DMS53 (cell line): ENCODE data around the gene PTPRN2.
"Not testable (repeated sequence)": the region's sequence is repeated elsewhere in the genome, so short reads cannot be mapped to it uniquely, and the experiment has no call there.

Source experiments
- DNase-seq: peaks from one replicate; lab custom pipeline; 2025; lab: John Stamatoyannopoulos, UW

PTPRN2 gene

DNA sequence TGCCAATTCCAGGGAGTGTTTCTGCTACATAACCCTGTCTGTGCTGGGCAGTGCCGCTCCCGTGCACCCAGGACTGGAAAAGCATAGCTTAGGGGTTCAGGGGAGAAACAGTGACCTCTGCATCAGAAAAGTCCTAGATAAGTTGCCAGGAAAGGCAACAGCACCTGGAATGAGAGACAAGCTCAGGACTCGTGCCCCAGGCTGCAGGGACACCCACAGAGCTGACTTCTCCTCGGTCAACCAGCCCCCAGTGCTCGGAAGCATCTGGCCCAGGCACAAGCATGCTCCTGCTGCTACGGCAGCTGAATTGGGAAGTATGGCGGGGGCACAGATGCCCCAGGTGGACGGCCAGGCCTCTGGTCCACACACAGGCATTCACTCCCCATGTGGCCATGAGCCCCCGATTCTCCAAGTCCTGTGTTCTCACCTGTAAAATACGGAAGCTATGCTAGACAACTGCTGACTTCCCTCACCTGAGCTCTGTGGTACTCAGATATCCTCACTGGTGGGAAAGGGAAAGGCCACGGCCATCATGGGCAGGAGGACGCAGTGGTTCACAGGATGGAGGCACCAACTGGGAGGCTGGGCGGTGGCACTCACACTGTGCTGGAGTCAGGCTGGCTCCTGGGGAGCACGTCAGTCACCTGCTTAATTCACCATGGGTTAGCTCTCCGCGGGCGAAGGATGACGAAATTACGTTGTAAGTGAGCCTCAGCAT, 220.5 kb downstream of the PTPRN2 start:
- no peak for DNase-seq

DNA sequence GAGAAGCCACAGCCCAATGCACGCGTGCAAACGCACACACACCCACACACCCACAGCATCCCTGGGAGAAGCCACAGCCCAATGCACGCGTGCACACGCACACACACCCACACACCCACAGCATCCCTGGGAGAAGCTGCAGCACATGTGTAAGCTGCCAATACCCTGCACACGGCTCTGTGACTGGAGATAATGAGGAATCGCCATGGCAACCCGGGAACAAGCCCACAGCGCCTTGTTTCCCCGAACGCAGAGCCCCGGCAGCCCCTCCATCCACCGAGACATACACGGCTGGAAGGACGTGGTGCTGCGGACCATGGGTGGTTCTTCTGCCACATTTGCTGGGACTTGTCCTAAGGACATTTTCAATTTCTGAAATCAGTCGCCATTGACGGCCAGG, 221.3 kb downstream of the PTPRN2 start:
- DNase-seq: no peak

DNA sequence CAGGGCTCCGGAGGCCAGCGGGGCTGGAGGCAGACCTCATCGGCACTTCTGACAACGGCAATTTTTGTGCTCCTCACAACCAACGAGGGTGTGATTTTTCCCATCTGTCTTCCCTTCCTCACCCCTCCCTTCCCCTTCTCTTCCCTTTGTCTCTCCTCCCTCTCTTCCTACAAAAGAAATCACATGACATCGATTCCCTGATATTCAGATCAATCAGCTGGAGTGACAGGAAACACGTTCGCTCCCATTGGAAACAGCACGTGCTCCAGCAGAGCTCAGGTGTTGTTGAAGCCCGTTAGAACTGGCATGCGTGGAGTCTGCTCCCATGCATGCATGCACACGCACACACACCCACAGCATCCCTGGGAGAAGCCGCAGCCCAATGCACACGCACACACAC, 222.4 kb downstream of the PTPRN2 start:
- DNase-seq: no peak

DNA sequence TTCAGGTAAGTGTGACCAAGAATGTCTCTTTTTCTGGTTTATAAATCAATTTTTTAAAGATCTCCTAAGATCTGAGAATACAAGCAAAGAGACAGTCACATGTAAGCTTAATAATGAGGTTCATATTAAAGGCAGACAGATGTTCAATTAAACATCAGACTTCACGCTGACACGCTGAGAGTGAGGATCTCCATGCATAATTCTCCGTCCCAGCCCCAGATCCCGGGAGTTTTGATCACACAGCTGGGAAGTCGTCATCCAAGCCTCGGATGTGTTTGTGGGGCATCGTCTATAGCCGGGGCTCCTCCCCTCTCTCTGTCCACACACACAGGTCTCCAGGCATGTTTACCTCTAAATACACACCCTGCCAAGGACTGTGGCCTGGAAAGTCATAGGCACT, 223.2 kb downstream of the PTPRN2 start:
- DNase-seq: no peak

DNA sequence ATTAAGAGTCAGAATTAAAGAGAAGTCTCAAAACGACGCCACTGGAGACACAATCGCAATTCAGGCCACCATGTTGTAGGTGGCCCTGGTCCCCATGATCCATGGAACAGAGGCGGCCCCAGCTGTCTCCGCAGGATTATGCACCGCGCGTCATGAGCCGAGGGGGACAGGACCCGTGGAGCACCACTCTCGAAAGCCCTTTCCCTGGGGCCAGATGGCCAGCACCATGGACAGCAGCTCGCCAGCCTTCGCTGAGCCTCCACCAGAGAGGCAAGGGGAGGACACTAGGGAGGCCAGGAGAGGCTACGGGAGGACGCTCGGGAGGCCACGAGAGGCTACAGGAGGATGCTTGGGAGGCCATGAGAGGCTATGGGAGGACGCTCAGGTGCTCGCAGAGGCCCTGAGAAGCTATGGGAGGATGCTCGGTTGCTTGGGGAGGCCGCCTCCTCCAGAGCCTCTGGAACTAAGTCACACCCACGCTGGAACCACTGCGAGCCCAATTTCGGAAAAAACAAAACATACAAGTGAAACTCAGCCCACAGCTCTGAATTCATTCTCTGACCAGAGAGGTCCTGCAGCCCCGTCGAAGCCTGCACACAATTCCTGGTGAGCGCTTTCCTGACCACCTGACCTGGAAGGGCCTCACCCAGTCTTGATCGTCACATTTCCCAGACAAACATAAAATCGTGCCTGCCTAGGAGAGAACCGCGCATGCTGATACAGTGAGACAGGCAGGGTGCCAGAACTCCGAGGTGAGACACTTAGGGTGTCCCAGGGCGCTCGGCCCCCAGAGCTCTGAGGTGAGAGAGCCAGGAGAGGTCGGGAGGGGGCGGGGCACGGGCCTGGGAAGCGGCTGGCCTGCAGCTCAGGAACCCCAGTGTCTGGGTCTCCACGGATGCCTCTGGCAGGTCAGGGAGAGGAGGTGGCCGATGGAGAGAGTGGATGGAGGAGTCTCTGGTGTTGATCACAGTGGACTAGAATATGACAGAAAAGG, 224.4 kb downstream of the PTPRN2 start:
- no peak for DNase-seq

DNA sequence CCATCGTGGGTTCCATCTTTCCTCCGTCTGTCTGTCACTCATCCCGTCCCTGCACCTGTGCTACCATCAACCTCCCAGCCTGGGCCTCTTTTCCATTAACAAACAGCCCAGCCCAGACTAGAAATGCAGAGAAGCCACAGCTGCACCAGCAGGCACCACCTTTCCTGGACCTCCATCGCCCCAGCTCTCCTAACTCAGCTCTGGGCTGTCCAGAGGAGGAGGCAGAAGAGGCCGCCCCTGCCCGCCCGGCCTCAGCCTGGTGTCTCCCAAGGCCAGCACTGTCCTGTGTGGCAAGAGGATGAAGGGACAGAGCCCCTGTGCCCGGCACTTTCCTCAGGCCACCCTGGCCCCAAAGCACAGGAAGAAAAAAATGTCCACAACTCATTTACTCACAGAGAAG, 225.6 kb downstream of the PTPRN2 start:
- no peak for DNase-seq

DNA sequence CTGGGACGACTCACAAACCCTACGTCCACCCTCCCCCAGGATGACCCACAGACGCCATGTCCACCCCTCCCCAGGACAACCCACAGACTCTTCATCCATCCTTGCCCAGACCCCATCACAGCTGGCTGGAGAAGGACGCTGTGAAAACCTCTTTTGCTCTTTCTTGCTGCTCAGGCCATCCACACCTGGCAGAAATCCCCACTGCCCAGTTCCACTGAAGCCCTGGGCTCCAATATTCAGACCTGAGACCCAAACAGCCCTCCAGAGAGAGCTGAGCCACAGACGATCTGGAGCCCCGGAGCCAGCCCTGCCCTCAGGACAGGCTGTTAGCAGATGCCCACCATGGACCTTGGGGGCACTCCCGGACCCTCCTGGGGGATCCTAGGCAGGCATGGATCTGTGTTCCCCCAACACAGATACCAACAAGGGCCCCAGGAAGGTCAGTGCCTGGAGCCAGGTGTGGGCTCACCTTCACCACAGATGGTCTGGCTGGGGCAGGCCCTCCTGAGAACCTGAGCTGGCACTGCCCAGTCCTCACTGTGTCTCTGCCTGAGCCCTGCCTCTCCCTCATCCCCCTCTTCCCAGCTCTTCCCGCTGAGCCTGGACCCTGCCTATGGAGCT, 226.2 kb downstream of the PTPRN2 start:
- no peak for DNase-seq

DNA sequence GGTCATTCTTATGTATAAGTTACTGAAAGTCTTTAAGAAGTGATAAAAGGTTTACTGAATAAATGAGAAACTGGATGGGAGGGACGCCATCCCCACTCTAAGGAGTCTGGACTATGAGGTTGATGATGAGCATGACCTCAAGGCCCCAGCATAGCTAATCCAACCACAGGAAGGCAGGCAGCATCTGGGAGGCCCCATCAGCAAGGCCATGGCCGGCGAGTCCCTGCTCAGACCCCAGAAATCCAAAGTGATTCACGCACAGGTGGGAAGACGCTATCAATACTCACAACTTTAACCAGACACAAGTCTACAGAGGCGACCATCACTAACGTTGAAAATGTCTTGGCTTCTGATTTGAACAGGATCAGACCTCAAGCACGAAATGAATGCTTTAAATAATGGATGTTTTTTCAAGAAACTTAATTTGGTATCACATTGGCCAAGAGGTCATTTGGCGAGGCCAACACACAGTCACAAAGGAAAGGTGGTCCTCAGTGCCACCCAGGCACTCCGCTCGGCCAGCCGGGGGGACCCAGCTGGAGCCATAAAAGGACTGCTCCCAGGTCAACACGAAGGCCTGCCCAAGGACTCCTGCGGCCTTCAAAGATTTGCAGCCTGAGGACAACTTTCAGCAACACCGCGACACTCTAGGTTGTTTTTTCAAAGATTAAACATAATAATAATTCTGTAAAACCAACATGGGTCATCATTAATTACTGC, 228.5 kb downstream of the PTPRN2 start:
- no peak for DNase-seq

DNA sequence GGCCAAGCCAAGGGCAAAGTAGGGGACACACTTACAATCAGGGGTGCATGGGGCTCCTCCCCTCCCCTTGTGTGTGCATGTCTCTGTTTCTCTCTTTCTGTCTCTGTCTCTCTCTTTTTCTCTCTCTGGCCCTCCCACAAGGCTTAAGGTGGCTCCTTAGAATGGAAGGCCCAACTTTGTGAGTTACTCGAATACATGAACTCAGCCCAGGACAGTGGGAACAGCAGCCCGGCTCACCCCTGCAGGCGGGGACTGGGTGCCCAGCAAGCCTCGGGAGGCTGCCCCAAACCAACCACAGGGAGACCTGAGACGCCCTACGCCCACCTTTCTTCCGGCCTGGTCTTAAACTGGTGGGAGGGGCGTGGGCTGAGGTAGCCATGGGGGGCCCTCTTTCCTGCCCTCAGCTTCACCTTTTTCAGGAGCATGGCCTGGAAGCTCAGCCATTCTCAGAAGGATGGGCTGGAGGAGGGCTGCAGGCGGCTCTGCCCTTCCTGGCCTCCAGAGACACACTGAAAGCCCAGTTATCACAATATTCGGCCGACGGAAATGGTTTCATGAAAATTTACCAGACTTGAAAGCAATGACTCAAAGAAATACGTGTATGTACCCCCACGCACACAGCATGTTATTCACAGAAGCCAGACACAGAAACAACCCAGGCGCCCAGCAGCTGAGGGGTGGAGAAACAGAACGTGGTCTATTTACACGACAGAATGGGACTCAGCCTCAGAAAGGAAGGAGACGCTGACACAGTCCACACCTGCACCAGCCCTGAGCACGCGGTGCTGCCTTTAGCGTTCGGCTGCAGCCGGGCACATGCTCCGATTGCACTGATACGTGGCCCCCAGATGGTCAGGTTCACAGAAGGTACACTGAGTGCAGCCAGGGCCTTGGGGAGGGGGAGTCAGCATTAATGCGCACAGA, 229.5 kb downstream of the PTPRN2 start:
- DNase-seq: no peak

DNA sequence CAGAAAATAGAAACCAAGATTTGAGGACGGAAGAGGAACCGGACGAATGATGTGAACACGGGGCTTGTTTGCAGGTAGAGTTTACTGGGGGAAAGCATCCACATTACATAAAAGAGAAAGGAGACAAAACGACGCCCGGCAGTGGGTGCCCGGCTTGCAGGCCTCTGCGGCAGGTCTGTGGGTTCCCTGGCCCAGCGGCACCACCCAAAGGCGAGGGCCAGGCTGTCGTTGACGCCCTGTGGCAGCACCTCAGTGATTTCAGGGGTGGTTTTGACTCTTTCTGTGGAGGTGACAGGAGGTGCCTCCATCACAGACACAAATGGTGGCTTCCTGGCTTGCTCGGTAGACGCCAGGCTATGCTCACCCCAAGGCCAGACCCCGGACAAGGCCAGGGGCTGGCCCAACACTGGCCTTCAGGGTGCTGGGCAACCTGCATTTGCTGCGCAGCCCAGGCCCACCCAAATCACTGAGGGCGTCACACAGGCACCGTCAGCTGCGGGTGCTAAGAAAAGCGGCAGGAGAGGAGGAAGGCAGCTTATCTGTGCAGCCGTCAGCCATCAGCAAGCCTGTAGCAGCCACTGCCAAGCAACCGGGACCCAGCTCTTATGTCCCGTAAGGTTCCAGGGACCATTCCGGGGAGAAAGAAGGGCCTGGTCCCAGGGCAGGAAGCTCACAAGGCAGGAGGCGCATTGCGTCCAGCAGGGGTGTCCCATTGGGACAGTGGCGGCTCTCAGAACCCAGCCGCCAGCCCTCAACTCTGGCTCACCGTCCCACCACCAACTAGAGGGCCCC, 230.3 kb downstream of the PTPRN2 start:
- no peak for DNase-seq

DNA sequence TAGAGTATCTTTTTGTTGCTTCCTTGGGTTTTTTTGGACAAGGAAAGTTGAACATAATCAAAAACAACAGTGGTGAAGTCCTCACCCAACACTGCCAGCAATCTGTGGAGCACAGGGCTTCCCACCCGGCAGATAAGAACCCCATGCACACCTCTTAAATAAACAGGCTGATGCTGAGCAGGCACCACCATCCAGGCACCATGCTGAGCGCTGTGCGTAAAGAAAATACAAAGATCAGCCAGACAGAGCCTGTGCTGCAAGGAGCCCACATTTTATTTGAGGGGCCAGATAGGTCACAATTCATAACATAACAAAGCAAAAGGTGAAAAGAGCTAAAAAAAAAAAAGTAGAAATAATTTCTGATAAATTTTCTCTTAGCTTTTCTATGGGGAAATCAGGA, 231.2 kb downstream of the PTPRN2 start:
- DNase-seq: no peak

DNA sequence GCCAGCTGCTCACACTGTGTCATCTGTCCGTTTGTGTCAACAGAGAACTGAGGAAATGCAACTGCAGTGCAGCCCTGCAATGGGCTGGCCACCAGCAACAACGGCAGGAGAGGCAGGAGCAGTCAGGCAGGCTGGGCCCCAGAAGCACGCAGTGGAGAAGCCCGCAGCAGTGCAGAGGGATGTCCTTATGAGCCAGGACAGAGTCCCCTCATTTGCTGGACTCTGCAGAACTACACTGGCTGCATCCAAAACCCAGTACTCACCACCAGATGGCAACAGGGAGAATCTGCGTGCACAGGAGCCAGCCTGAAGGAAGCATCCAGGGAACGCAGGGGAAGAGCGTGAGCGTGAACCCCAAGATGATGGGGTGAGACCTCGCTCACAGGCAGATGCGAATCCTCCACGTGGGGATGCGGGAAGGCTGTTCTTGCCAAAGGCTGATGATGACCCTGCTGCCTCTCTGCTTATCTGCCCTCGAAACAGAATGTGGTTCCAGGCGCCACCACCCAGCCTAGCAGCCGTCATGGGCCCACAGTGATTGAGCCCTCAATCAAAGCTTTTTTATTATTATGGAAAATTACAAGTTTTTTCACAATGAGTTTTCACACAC, 232.1 kb downstream of the PTPRN2 start:
- DNase-seq: peak; percentile 71

DNA sequence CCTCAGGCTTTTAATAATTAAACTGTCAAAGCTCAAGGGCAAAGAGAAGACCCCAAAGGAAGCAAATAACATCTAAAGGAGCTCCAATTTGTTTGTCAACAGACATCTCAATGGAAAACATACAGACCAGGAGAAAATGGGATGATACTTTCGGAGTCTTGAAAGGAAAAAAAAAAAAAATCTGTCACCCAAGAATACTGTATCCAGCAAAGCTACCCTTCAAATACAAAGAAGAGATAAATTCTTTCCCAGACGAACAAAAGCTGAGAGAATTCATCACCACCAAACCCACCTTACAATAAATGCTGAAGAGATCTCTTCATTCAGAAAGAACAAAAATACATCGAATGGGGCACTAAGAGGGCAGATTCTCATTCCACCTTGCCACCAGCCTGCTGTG, 232.8 kb downstream of the PTPRN2 start:
- DNase-seq: no peak

DNA sequence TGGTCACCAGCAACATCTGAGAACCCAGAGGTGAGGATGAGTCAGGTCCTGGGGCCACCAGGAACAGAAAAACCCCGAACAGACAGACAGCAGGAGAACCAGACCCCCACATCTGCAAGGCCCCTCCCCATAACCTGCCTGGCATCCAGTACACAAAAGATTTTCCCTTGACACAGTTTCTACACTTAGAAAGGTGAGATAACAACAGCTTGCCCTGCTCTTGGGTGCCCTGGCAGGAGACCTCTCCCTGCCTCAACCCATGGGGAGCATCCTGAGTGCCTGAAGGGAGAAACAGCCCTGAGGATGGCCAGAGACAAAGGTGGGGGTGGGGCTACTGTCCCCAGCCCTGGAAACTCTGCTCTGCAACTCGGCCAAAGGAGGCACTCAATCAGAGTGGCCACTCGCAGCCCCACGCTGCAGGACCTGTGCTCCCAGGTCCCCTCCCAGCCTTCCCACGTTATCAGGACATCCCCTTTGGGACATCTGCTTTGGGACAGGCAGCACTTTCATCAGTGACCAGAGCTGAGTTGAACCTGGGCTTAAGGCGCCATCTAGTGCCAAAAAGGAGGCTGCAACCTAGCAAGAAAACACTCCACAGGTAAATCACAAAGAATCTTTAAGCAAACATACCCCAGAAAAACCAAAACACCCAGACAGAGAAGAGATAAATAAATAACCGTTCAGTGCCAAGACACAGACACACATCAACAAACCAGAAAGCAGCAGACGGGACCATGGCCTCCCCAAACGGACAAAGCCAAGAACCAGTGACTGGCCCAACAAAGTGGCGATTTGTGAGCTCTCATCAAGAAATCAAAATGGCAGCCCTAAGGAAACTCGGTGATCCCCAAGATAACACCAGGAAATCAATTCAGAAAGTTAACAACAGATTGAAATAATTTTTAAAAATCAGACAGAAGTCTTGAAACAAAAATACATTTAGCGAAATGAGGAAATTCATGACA, 233.7 kb downstream of the PTPRN2 start:
- peak; percentile 73 for DNase-seq

DNA sequence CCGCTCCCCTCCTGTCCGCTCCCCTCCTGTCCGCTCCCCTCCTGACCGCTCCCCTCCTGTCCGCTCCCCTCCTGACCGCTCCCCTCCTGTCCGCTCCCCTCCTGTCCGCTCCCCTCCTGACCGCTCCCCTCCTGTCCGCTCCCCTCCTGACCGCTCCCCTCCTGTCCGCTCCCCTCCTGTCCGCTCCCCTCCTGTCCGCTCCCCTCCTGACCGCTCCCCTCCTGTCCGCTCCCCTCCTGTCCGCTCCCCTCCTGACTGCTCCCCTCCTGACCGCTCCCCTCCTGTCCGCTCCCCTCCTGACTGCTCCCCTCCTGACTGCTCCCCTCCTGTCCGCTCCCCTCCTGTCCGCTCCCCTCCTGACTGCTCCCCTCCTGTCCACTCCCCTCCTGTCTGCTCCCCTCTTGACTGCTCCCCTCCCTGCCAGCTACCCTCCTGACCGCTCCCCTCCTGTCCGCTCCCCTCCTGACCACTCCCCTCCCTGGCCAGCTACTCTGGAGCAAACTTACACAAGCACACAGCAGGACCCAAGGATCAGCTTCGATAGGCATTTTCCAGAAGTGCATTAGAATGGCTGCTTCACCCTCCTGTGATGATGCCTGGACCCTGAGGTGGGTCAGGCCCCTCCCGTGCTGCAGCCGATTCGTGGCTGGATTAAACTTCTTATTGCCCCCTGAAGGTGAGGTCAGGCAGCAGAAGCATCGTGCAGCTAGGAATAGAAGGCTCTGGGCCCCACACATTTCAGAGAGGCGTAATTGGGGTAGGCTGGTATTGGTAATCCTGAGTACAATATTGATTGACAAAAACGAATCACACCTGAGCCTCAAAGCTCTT, 235.5 kb downstream of the PTPRN2 start:
- DNase-seq: not testable (repeated sequence)

DNA sequence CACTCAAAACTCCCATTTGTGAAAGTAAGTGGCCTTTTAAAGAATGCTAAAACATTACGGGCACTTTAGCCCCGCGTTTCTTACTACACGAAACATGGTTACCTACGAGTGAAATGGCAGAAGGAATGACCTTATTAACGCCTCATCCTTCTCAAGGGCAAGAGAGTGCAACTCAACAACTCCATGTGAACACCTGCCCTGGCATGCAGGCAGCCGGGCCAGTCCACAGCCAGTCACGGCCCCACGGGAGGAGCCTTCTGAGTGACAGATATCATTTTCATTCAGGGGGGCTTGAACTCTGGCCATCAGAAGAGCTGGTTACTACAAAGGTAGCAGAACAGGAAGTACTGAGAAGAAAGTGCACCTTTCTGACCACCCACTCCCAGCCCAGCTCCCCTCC, 236.1 kb downstream of the PTPRN2 start:
- DNase-seq: no peak

DNA sequence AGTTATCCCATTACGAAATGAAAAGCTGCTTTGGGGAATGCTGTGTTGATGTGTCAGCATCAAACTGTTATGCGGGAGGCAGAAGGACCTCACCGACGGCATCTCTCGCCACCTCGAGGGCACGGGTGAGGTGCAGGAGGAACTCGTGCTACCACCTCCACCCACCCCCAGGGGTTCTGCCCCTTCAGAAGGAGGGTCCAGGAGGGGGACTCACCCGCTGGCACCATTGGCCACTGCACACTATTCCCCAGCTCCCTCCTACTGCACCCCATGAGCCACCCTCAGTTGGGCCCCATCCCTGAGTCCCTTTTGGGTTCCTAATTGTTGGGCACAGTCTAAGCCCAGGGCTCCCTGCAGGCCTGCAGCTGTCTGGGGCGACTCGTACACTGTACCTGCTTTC, 236.6 kb downstream of the PTPRN2 start:
- no peak for DNase-seq
